NCI-H1436 treated with DMSO at 0.1 percent for 48 hours (cell line): Measurements from ENCODE around the gene MAGEE1.
A peak's percentile ranks its signal among the peaks of the same experiment; 100 is the strongest.

Source experiments
- DNase-seq: peaks from one replicate; lab custom pipeline; 2025; lab: John Stamatoyannopoulos, UW

MAGEE1 gene

GRCh38 chrX:76427560-76428242, at the start of gene MAGEE1:
Gene MAGEE1 (plus strand): TSS chrX:76427710. CDS start chrX:76427931, 221 bp downstream.
- peak; percentile 1 for DNase-seq

- no peak for DNase-seq
Measured at GRCh38 chrX:76398970-76399369, 28.5 kb upstream of the MAGEE1 start.

GRCh38 chrX:76407795-76408194, 19.7 kb upstream of the MAGEE1 start:
- DNase-seq = no peak

GRCh38 chrX:76420237-76420636, 7.3 kb upstream of the MAGEE1 start:
- no peak for DNase-seq

GRCh38 chrX:76428243-76429130, 977 bp downstream of the MAGEE1 start:
- DNase-seq = no peak

- DNase-seq = no peak
Measured at GRCh38 chrX:76433219-76433618, 5.7 kb downstream of the MAGEE1 start.

- no peak for DNase-seq
Measured at GRCh38 chrX:76434103-76434741, 6.7 kb downstream of the MAGEE1 start.

GRCh38 chrX:76439188-76439587, 11.7 kb downstream of the MAGEE1 start:
- no peak for DNase-seq

GRCh38 chrX:76453737-76454406, 26.4 kb downstream of the MAGEE1 start:
- no peak for DNase-seq

- DNase-seq = no peak
Measured at GRCh38 chrX:76454456-76454927, 27.0 kb downstream of the MAGEE1 start.

GRCh38 chrX:76477353-76477752, 49.8 kb downstream of the MAGEE1 start:
- no peak for DNase-seq
